HG02763 (cell line): Measurements from ENCODE around the gene RC3H2.
A peak's percentile ranks its signal among the peaks of the same experiment; 100 is the strongest.
"Not testable (repeated sequence)": the region's sequence is repeated elsewhere in the genome, so short reads cannot be mapped to it uniquely, and the experiment has no call there.

ENCODE experiments used
- ATAC-seq: cut with Tn5 transposase; IDR thresholded peaks from one replicate; pipeline ENCODE4 v1.9.1; 2021; ENCODE audit warnings: mild to moderate bottlenecking, moderate library complexity; ENCODE audit not compliant: unreplicated experiment

The RC3H2 gene

GRCh38 chr9:122845116-122845515 is 60.0 kb downstream of the RC3H2 start:
- no peak for ATAC-seq

GRCh38 chr9:122844137-122844536 is 61.0 kb downstream of the RC3H2 start:
- no peak for ATAC-seq

GRCh38 chr9:122841501-122841900 is 63.7 kb downstream of the RC3H2 start:
- ATAC-seq: no peak

- not testable (repeated sequence) for ATAC-seq
These were observed 66.7 kb downstream of the RC3H2 start for GRCh38 chr9:122838441-122838840.

GRCh38 chr9:122837266-122837850 is 67.8 kb downstream of the RC3H2 start:
- ATAC-seq: no peak

GRCh38 chr9:122835313-122835731 is 69.8 kb downstream of the RC3H2 start:
- no peak for ATAC-seq

- ATAC-seq: no peak
These were observed 73.0 kb downstream of the RC3H2 start for GRCh38 chr9:122832194-122832593.

- ATAC-seq: not testable (repeated sequence)
These were observed 76.2 kb downstream of the RC3H2 start for GRCh38 chr9:122828965-122829284.

- ATAC-seq: peak; percentile 17
These were observed 77.4 kb downstream of the RC3H2 start for GRCh38 chr9:122827761-122828093.

- ATAC-seq: no peak
These were observed 82.2 kb downstream of the RC3H2 start for GRCh38 chr9:122822938-122823337.

GRCh38 chr9:122822056-122822455 is 83.1 kb downstream of the RC3H2 start:
- ATAC-seq: no peak

GRCh38 chr9:122821278-122821943 is 83.7 kb downstream of the RC3H2 start:
- no peak for ATAC-seq

- ATAC-seq: no peak
These were observed 84.7 kb downstream of the RC3H2 start for GRCh38 chr9:122820490-122820845.

GRCh38 chr9:122819791-122820489 is 85.2 kb downstream of the RC3H2 start:
- ATAC-seq: no peak

- ATAC-seq: no peak
These were observed 85.8 kb downstream of the RC3H2 start for GRCh38 chr9:122819326-122819725.

- ATAC-seq: no peak
These were observed 88.8 kb downstream of the RC3H2 start for GRCh38 chr9:122816163-122816867.

- no peak for ATAC-seq
These were observed 89.6 kb downstream of the RC3H2 start for GRCh38 chr9:122815544-122815943.

- no peak for ATAC-seq
These were observed 90.6 kb downstream of the RC3H2 start for GRCh38 chr9:122814545-122814944.

- ATAC-seq: no peak
These were observed 92.4 kb downstream of the RC3H2 start for GRCh38 chr9:122812736-122813135.

- ATAC-seq: no peak
These were observed 94.7 kb downstream of the RC3H2 start for GRCh38 chr9:122810306-122810946.

- not testable (repeated sequence) for ATAC-seq
These were observed 95.9 kb downstream of the RC3H2 start for GRCh38 chr9:122809261-122809660.
